GM12878 (cell line): ENCODE data around the gene TOMM20. TPM values are rescaled to one million over a fixed set of nuclear protein-coding genes. Genes with fewer than 3 reads are reported as not detected.
A peak's percentile ranks its signal among the peaks of the same experiment; 100 is the strongest.

Experiments used
- EED ChIP-seq: sonication (generic); IDR thresholded peaks from 2 replicates; pipeline ENCODE4 v1.6.1; 2016; ENCODE audit warnings: antibody characterized with exemption, low read depth
- HDAC6 ChIP-seq: fragments of 200-600 bp; sonication (generic); IDR thresholded peaks from one replicate; pipeline ENCODE4 v1.8.0; 2017; ENCODE audit warnings: antibody characterized with exemption; ENCODE audit not compliant: unreplicated experiment
- NFYB ChIP-seq: IDR thresholded peaks from 2 replicates; pipeline ENCODE4 v1.6.1; 2011; ENCODE audit warnings: low read depth, mild to moderate bottlenecking, low read length, improper control_type of control experiment, moderate library complexity; ENCODE audit not compliant: insufficient read depth
- RAD21 ChIP-seq: IDR thresholded peaks from 2 replicates; pipeline ENCODE4 v1.6.1; 2011; ENCODE audit warnings: mild to moderate bottlenecking, low read depth, low read length, moderate library complexity; ENCODE audit not compliant: insufficient read depth
- SMARCA5 ChIP-seq: fragments of 450-650 bp; IDR thresholded peaks from 2 replicates; pipeline ENCODE4 v1.6.1; 2017; ENCODE audit warnings: mild to moderate bottlenecking
- ZZZ3 ChIP-seq: IDR thresholded peaks from 2 replicates; pipeline ENCODE4 v1.6.1; 2011; ENCODE audit warnings: low read depth; ENCODE audit not compliant: control insufficient read depth, insufficient read length
- polyA plus RNA-seq, 11 experiments: library from polyadenylated mRNA; depleted of rRNA in 4 of 11; unstranded in 6 of 11; stranded (reverse) in 5 of 11; fragments of >200 nt; fragmentation: Nextera tagmentation in 4 of 11; fragmentation: Illumina TruSeq in 1 of 11; extraction: Ambion mirVana in 4 of 11; extraction: Trizol in 1 of 11; gene quantifications; 1 replicate in 1 of 11; 2 replicates in 10 of 11; pipeline versions ENCODE4 v1.2.1 to v1.2.3, GENCODE V29; 2011 to 2016; ENCODE audit warnings: inconsistent platforms in 2 of 11, missing spikeins in 2 of 11, low read depth in 1 of 11
- total RNA-seq, 4 experiments: library from RNA; depleted of rRNA in 3 of 4; stranded (reverse); fragments of >200 nt in 3 of 4; fragmentation: Illumina TruSeq in 1 of 4; extraction: Trizol in 1 of 4; gene quantifications; 2 replicates each; pipeline versions ENCODE4 v1.2.1 to v1.2.3, GENCODE V29; 2013 to 2021
- TF ChIP-seq, protein P1 (sequence below): fragments of 150-350 bp; IDR thresholded peaks from 2 replicates; pipeline ENCODE4 v1.6.1; 2014; ENCODE audit warnings: mild to moderate bottlenecking, low read depth, low read length
- TF ChIP-seq, protein P2 (sequence below): fragments of 450-650 bp; IDR thresholded peaks from 2 replicates; pipeline ENCODE4 v1.6.1; 2014; ENCODE audit warnings: mild to moderate bottlenecking

The TOMM20 gene
- total and polyA plus RNA-seq, 10 of the 15 experiments (the other 5 are each of a cell fraction or from before 2014, with no cell fraction given): 39.8 to 138 (median 70.1) TPM

DNA sequence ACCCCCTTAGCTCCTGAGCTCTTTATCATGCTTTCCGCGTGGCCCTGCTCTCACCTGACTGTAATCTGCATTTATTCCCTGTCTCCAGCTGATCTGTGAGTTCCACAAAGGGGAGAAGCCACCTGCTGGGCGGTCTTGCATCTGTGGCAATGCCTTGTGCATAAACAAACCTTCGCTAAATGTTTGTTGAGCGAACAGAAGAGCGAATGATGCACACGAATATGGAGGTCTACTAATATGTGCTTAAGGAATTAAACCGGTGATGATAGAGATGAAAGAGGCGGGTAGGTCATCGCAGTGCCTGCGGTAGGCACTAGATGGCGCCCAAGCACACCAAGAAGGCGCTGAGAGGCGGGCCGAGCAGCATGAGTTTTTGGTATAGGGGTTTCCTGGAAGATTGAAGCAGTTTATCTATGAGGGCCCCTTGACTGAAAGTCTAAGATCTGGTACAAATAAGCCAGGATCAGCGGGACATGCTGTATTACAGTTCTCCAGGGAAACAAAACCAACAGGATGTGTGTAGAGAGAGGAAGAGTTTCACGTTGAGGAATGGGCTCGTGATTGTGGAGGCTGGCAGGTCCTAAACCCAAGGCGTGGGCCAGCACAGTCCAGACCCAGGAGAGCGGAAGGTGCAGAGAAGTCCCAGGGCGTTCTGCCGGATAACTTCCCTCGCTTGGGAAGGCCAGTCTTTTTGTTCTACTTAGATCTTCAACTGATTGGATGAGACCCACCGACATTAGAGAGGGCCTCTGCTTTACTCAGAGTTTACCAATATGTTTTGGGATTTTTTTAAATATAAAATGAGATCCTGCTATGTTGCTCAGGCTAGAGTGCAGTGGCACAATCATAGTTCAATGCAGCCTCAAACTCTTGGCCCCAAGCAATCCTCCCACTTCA is 34.7 kb downstream of the TOMM20 start (continued):
- TF ChIP-seq, protein P1, sequence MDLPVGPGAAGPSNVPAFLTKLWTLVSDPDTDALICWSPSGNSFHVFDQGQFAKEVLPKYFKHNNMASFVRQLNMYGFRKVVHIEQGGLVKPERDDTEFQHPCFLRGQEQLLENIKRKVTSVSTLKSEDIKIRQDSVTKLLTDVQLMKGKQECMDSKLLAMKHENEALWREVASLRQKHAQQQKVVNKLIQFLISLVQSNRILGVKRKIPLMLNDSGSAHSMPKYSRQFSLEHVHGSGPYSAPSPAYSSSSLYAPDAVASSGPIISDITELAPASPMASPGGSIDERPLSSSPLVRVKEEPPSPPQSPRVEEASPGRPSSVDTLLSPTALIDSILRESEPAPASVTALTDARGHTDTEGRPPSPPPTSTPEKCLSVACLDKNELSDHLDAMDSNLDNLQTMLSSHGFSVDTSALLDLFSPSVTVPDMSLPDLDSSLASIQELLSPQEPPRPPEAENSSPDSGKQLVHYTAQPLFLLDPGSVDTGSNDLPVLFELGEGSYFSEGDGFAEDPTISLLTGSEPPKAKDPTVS: no peak
- TF ChIP-seq NFYB: no peak
- TF ChIP-seq, protein P2, sequence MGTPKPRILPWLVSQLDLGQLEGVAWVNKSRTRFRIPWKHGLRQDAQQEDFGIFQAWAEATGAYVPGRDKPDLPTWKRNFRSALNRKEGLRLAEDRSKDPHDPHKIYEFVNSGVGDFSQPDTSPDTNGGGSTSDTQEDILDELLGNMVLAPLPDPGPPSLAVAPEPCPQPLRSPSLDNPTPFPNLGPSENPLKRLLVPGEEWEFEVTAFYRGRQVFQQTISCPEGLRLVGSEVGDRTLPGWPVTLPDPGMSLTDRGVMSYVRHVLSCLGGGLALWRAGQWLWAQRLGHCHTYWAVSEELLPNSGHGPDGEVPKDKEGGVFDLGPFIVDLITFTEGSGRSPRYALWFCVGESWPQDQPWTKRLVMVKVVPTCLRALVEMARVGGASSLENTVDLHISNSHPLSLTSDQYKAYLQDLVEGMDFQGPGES: no peak
- TF ChIP-seq SMARCA5: peak; percentile 66; the same call in 1 of the 2 replicates
- TF ChIP-seq RAD21: peak; percentile 81
- no peak for TF ChIP-seq EED
- no peak for TF ChIP-seq HDAC6
- TF ChIP-seq ZZZ3: no peak
